Epithelial cell of esophagus (primary cell): Measurements from ENCODE around the gene MCCC2.
A peak's percentile ranks its signal among the peaks of the same experiment; 100 is the strongest.

Experiments
- DNase-seq: peaks from one replicate; pipeline ENCODE4 v3.0.0; 2010; ENCODE audit warnings: low read depth
- H3K4me3 ChIP-seq: 2 replicates; pipeline ENCODE4 v1.5.1; 2011; ENCODE audit warnings: mild to moderate bottlenecking, low read length, control low read depth
- CTCF ChIP-seq: IDR thresholded peaks from 2 replicates; pipeline ENCODE4 v1.5.1; 2011; ENCODE audit warnings: low read depth, mild to moderate bottlenecking, low read length, control low read depth, inconsistent platforms; ENCODE audit not compliant: insufficient read depth; ENCODE audit errors: missing control alignments

Gene MCCC2

GRCh38 chr5:71695595-71695994 lies 108.5 kb downstream of the MCCC2 start:
- no peak for TF ChIP-seq CTCF
- no peak for DNase-seq

GRCh38 chr5:71697967-71698366 lies 110.8 kb downstream of the MCCC2 start:
- H3K4me3 ChIP-seq, result no peak overlapping the region
- DNase-seq, result peak; percentile 7

More at GRCh38 chr5:71695595-71695994, 108.5 kb downstream of the MCCC2 start:
- no peak overlapping the region for H3K4me3 ChIP-seq

GRCh38 chr5:71699233-71699632 lies 112.1 kb downstream of the MCCC2 start:
- DNase-seq, result no peak
- H3K4me3 ChIP-seq, result no peak overlapping the region
- TF ChIP-seq CTCF, result no peak

More at GRCh38 chr5:71697967-71698366, 110.8 kb downstream of the MCCC2 start:
- peak; percentile 52 for TF ChIP-seq CTCF

GRCh38 chr5:71699751-71700150 lies 112.6 kb downstream of the MCCC2 start:
- no peak for DNase-seq
- no peak for TF ChIP-seq CTCF
- H3K4me3 ChIP-seq, result no peak overlapping the region

GRCh38 chr5:71700803-71701202 lies 113.7 kb downstream of the MCCC2 start:
- no peak overlapping the region for H3K4me3 ChIP-seq
- TF ChIP-seq CTCF, result no peak
- DNase-seq, result no peak

GRCh38 chr5:71701407-71701806 lies 114.3 kb downstream of the MCCC2 start:
- no peak overlapping the region for H3K4me3 ChIP-seq
- DNase-seq, result no peak
- no peak for TF ChIP-seq CTCF

- no peak overlapping the region for H3K4me3 ChIP-seq
Observed at GRCh38 chr5:71703941-71704340, 116.8 kb downstream of the MCCC2 start.

More at GRCh38 chr5:71703941-71704340, 116.8 kb downstream of the MCCC2 start:
- DNase-seq, result no peak
- no peak for TF ChIP-seq CTCF
